Fibroblast of skin of scalp (primary cell): ENCODE results near the gene DCP1A. TPM values are rescaled to one million over a fixed set of nuclear protein-coding genes. Genes with fewer than 3 reads are reported as not detected.
"Not testable (repeated sequence)": the region's sequence is repeated elsewhere in the genome, so short reads cannot be mapped to it uniquely, and the experiment has no call there.

ENCODE experiments used
- DNase-seq: peaks from one replicate; pipeline ENCODE4 v3.0.0-alpha.2; 2013
- polyA plus RNA-seq, 2 experiments: library from polyadenylated mRNA; unstranded; fragments of 120-200 nt; gene quantifications; one replicate each; pipeline ENCODE4 v1.2.1, GENCODE V29; 2013; ENCODE audit not compliant: insufficient read length in 2 of 2

Gene DCP1A
- polyA plus RNA-seq (2013, experiment 1 of 2; ENCODE audit: insufficient read length): 13.1 TPM
- 13.2 TPM for polyA plus RNA-seq (2013, experiment 2 of 2; ENCODE audit: insufficient read length)

DNA sequence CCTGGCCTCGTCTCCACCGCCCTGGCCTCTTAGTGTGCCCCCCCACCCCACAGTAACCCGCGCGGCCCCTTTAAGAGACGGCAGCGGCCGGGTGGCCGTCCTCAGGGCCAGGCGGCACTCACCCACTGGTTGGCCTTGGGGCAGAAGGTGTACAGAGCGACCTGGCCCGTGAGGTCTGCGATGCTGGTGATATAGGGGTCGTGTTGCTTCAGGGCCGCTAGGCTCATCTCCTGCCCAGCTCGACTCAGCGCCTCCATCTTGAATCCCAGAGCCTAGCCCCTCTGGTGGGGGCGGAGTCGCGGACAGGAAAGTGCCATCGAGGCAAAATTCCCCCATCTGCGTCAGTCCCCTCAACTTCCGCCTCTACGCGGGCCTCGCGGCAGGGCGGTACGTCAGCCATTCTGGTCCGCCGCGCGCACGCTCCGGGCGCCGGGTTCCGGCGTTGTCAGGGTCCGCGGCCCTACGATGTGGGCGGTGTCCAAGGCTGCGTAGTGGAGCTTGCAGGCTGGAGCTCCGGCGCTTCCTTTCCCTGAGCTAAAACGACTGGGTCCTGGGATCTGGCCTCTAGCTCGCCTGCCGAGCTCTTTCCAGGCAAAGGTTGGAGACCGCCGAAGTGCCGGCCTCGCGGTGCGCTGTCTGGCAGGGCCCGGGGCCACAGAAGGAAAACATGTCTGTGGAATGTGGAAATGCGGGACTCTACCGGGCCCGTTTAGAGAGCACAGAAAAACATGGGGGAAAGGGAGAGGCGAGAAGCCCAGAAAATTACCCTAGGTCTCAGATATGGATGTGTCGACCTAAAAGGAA is at the start of gene DCP1A:
DCP1A (minus strand) TSS at position 283 of the 804 bp plus-strand sequence; CDS start at position 257, 26 bp downstream.
- peak; percentile 97 for DNase-seq

DNA sequence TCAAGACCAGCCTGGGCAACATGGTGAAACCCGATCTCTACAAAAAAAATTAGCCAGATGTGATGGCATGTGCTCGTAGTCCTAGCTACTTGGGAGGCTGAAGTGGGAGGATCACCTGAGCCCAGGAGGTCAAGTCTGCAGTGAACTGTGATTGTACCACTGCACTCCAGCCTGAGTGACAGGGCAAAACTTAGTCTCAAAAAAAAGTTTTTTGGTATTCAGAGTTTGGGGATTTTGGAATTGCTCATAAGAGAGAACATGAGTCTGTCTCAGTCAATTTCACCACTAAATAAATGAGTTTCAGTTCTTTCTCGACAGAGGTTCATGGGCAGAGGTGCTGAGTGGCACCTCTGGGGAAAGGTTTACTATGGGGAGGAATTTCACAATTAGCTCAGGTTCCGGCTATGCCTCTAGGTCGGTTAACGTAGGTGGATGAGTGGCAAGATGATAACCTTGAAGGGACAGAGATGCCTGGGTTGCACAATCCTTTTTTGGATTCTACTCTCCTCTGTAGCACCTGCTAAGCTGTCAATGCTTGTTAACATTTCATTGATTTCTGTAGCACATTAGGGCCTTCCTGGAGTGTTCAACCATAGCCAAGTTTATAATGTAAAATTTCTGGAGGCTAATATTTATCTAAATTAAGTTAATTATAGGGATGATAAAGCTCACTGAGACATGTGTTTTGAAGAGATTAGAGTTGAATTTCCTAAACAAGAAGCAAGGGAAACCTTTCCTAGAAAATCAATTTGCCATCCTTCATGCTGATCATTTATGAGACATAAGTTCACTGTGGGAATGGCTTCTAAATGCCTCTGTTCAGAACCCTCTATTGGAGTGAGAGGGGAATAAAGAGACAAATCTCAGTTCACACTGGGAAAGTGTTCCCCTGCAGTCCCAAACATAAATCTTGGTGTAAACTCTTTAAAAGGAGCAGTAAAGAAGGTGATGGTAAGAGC is 37.4 kb upstream of the DCP1A start:
- no peak for DNase-seq

DNA sequence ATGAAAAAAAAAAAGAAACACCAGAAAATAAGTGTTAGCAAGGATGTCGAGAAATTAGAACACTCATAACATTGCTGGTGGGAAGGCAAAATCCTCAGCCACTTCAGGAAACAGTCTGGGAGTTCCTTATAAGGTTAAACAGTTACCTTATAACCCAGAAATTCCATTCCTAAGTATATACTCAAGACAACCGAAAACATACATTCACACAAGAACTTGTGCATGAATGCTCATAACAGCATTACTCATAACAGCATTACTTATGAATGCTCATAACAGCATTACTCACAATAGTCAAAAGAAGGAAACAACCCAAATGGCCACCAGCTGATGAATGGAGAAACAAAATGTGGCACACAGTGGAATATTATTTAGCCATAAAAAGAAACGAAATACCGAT is 34.8 kb upstream of the DCP1A start:
- peak; percentile 70 for DNase-seq

DNA sequence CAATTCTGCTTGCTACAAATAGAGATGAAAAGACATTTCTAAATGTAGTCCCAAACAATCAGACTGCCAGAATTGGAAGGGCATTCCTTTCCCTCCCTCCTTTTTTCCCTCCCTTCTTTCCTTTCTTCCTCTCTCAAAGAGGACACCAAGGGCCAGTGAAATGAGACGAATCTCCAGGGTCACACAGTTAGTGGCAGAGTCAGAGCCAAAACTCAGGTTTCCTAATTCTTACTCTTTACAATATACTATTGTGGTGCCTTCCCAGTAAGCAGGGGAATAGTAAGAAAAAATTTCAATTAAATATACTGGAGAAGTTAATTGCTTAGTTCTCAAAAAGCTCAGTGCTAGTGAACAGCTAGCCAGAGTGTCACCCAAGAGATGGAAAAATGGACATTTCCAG is 33.0 kb upstream of the DCP1A start:
- DNase-seq: no peak

DNA sequence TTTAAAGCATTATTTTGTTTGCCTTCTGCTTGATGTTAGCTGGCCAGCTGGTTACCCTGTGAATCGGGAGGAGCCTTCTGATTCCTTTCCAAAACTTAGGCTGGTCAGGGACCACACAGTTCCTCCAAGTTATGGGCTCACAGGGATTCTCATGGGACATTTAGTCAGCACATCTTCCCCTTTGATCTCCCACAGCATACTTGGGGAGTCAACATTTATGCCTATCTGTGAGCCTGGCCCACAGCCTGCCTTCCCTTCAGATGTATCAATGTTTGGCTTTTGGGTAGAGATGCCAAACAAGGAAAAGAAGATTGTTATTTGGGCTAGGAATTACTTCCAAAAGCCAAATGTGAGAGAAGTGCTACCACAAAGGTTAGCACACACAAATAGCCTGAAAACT is 32.6 kb upstream of the DCP1A start:
- no peak for DNase-seq

DNA sequence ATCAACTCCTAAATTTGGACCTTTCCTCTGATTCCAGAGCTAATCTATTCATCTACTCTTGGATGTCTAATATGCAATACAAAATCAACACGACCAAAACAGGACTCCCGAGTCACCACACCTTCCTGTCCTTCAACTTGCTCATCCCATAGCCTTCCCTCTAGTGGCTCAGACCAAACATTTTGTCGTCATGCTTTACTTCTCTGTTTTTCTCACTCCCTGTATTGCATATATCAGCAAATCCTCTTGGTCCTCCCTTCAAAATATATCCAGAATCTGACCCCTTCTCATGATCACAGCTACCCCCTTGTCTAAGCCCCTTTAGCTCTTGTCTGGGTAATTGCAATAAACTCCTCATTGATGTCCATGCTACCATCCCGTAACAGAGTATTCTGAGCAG is 30.5 kb upstream of the DCP1A start:
- no peak for DNase-seq

DNA sequence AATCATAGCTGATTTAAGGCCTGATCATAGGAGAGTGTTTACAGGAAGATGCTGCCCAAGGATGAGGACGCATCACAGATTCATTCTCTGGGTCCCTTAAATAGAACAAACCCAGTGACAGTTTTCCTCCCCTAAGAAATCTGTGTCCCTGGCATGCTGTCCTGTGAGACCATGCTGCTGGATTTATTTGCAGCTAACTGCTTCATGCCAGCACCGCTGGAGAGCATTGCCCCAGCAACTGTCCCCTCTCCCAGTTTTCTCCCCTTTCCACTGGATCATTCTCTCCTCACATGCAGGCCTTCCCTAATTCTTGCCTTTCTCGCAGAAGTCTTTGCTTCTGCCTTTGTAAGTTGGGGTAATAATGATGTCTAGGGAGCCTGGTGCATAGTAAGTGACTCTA is 29.3 kb upstream of the DCP1A start:
- DNase-seq: no peak

DNA sequence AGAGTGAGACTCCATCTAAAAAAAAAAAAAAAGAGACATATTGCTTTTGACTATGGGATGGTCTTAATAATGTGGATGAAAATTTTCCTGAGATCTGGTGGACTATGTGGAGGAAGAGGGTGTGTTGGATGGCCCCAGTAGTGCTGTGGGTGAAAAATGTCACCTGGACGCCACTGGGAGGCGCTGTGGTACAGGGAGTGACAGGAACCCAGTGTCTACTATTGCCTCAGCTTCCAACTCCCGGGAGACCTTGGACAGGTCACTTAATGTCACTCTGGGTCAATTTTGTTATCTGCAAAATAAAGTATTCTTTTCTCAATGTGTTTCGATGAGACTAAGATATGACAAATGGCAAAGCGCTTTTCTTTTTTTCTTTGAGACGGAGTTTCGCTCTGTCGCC is 27.7 kb upstream of the DCP1A start:
- peak; percentile 63 for DNase-seq

DNA sequence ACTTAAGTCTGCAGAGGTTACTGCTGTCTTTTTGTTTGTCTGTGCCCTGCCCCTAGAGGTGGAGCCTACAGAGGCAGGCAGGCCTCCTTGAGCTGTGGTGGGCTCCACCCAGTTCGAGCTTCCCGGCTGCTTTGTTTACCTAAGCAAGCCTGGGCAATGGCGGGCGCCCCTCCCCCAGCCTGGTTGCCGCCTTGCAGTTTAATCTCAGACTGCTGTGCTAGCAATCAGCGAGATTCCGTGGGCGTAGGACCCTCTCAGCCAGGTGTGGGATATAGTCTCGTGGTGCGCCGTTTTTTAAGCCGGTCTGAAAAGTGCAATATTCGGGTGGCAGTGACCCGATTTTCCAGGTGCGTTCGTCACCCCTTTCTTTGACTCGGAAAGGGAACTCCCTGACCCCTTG is 23.4 kb upstream of the DCP1A start:
- not testable (repeated sequence) for DNase-seq

DNA sequence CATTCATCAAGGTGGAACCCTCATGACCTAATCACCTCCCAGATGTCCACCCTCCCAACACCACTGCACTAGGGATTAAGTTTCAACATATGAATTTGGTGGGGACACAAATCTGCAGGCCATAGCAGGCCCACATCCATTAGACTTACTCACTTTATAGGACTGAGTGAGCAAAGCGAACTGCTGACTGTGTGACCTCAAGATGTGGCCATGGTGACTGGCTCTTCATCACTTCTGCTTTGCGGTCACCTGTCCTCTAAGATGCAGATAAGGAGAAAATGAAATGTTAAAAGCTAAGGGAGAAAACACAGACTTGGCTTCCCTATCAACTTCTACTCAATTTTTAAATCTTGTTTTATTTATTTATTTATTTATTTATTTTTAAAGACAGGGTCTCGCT is 14.5 kb upstream of the DCP1A start:
- no peak for DNase-seq

DNA sequence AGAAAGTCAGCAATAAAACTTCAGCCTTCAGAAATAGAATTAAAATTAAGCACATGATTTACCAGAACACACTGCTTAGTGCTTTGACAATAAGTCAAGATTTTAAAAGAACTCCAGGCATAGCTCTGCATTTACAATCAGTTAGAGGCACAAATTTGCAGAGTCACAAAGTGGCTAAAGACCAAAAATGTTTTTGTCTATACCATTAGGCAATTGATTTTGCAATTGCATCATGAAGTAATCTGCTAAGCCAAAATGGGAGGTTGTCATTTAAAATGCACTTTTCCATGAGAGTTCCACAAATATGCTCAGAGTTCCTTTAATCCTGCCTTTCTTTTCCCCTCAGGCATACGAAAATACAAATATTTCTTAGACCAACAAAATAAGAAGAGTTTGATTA is 10.1 kb upstream of the DCP1A start:
- peak; percentile 55 for DNase-seq

DNA sequence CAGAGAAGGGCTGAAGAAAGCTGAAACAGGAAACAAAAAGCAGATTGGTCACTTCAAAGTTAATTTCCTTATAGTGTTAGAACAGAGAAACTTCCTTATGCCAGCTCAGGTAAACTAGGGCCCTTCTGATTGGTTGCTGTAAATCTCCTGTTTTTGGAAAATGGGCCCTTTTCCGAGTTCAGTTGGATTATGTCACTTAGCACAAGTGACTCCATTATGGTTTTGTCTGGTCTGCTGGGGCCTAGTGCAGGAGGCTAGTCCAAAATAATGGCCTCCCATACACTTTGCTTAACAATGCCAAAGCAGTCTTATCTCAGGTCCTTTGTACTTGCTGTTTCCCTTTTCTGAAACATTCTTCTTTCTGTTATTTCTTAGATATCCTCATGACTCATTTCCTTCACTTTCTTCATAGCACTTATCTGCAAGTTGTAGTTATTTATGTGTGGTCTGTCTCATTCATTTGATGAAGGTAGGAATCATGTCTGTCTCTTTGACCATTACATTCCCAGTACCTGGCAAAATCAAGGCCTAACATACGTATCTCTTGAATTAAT is 7.7 kb upstream of the DCP1A start:
- DNase-seq: no peak

DNA sequence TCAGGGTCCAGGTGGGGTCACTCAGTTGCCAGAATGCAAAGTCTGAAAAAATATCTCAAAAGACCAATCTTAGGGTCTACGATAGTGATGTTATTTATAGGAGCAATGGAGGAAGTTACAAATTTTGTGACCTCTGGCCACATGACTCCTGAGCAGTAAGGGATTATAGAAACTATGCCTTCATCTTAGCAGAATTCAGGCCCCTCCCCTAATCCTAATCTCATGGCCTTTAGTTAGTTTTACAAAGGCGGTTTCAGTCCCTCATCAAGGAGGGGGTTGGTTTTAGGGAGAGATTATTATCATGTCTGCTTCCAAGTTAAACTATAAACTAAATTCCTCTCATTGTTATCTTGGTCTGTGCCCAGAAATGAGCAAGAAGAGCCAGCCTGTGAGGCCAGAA is 5.9 kb upstream of the DCP1A start:
- no peak for DNase-seq

DNA sequence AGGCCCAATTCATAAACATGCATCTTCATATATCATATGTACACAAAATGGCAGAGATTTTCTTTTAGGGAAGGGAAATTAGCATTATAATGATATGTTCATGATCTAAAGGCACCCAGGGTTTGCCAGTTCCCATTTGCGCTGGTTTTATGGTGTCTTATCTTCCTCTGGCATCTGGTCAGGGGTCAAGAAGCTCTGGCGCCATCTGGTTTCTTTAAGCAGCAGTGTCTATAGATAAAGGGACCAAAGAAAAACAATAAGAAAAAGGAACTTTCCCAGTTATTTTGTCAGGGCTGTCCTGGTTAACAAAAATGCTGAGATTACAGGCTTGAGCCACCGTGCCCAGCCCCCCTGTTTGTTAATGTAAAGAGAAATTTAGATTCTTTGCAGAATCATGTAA is 3.3 kb upstream of the DCP1A start:
- peak; percentile 57 for DNase-seq

DNA sequence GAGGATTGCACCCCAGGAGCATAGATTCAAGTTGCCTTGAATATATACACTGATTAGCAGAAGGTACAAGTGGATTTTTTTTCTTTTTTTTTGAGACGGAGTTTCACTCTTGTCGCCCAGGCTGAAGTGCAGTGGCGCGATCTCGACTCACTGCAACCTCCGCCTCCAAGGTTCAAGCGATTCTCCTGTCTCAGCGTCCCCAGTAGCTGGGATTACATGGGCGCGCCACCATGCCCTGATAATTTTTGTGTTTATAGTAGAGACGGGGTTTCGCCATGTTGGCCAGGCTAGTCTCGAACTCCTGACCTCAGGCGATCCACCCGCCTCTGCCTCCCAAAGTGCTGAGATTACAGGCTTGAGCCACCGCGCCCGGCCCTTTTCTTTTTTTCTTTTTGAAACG is 775 bp upstream of the DCP1A start:
- DNase-seq: not testable (repeated sequence)

DNA sequence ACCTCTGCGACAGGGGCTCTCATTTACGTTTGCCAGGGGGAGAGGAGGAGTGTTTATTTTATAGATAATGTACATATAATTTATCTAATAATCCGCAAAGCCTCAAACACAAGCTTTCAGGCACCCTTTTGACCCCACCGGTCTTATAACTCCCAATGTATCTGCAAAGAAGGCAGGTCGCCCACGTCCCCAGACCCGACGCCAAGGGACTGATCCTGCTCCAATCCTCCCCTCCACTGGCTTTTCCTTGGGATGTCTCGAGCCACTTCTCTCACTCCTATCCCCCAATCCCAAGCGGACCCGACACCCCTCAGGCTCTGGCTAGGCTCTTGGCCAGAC is 452 bp downstream of the DCP1A start:
- no peak for DNase-seq

DNA sequence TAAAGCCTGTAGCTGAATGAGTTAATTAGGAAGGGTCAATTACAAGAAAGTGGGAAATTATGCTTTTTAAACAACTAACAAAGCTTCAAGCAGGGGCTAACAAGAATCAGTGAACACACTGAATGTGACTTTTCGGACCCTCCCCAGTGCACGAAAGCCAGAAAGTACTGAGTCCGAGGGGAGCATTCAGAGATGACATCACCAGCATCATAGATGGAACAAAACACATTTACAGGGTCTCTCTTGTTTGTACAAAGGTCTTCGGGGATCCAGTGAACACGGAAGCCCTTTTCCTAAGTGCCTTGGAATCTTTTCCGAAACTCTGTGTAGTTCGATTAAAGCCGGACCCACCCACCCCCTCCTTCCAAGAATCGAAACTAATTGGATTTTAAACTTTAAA is 829 bp downstream of the DCP1A start:
- DNase-seq: peak; percentile 6

DNA sequence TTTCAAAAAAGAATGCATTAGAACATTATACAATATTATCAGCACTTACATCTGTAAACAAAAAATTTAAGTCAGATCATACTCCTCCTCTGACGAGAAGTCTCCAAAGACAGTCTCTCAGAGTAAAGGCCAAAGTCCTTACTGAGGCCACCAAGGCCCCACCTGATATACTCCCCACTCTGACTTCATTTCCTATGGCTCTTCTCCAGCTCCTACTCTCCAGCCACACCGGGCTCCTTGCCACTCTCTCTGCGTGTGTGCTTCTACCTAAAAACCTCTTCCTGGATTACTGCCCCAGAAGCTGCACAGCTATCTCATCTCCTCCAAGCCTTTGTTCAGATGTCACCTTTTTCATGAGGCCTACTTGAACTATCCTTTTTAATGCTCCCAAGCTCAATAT is 5.0 kb downstream of the DCP1A start:
- no peak for DNase-seq

DNA sequence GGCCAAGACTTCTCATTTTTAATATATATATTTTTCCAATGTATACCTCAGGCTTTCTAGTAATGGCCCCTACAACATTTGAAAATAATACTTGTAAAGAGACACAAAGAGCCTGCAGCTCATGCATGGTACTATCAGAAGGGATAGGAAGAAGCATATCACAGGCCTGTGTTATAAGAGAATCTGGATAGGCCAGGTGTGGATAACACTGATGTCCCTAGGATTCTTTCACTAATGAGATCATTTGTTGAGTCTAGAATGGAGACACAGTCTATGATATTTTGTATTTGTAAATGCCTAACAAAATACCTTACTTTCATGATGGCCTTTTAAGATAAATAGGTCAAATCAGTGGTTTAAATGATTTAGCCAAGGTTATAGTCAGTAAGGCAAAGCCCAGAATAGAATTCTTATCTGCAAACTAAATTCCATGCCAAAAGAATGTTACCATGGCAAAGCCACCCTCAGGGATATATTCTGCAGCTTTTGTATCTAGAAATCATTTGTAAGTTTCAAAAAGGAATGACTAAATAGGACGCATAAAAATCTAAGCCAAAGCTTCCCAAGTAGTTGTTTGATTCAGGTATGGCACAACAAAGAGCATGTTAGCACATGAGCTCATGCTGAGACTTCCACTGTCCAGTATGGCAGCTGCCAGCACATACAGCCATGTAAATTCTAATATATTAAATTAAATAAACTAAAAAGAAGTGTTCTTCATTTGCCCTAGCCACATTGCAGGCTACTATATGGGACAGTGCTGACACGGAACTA is 10.0 kb downstream of the DCP1A start:
- no peak for DNase-seq

DNA sequence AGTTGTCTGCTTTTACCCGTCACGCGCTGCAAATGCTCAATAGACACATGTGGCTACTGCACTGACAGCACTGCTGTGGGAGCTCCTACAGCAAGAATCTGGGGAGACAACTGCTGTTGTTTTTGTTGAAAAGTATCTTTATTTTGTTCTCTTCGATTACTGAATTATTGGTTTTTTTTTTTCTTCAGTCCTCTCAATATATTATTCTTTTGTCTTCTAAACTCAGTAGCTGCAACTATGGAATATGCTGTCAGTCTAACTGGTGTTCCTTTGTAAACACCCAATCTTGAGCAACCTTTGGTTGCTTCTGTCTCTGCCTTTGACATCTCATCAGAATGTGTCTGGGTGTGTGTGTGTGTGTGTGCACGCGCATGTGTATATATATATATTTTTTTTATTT is 12.6 kb downstream of the DCP1A start:
- DNase-seq: no peak

DNA sequence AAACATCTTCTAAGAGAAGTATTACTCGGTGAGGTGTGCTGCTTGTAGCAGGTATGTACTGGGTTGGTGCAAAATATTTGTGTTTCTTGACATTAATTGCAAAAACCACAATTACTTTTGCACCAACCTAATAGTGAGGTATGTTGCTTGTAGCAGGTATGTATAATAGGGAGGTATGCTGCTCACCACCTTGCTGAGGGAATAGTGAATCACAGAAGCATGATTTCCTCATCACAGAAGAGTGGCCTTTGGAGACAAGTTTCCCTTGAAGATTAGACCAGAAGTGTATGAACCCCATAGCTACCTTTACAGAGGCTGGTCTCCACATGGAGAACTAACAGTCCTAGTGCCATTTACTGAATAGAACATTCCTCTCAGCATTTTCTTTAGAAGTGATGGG is 15.5 kb downstream of the DCP1A start:
- no peak for DNase-seq

DNA sequence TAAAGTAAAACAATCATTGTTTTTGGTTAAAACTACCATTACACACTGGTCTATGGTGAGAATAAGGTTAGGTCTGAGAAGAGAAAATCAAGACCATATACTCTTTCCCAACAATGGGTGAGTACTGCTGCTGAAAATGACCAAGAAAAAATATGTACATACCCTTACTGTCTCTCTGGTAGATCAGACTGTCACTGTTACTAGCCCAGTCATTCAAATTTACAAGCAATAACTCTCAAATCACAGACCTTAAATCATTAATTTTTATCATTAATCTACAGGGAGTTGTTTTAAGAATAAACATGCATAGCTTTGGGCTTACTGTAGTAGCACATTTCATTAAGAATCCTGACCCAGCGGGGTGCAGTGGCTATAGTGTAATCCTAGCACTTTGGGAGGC is 17.4 kb downstream of the DCP1A start:
- no peak for DNase-seq

DNA sequence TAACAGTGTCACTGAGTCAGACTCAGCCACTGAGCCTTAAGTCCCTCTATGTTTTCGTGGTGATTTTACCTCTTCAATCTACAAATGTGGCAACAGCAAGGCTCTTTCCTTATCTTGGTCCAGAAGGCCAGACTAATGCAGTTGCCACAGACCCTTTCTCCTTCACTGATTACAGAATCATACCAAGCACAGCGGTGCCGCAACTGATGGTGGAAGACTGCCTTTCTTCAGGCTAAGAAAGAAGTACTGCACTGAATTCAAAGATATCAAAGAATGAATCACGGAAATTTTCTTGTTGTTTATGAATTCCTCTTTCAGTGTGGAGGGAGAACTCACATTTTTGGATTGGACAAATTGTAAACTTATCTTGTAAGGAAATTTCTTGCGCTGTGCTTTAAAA is 18.6 kb downstream of the DCP1A start:
- DNase-seq: no peak
